CD4-positive, alpha-beta T cell treated with Interleukin-1 beta for 1 hour (primary cell): Measurements from ENCODE around the gene PAEP.

Experiments
- DNase-seq, 2 donors: peaks; one replicate each; pipeline ENCODE4 v3.0.0-alpha.2; 2020 to 2022

Gene PAEP

GRCh38 chr9:135551031-135551430 lies 10.5 kb upstream of the PAEP start:
- DNase-seq = no peak

- DNase-seq = no peak
Observed at GRCh38 chr9:135551456-135551855, 10.1 kb upstream of the PAEP start.

DNA sequence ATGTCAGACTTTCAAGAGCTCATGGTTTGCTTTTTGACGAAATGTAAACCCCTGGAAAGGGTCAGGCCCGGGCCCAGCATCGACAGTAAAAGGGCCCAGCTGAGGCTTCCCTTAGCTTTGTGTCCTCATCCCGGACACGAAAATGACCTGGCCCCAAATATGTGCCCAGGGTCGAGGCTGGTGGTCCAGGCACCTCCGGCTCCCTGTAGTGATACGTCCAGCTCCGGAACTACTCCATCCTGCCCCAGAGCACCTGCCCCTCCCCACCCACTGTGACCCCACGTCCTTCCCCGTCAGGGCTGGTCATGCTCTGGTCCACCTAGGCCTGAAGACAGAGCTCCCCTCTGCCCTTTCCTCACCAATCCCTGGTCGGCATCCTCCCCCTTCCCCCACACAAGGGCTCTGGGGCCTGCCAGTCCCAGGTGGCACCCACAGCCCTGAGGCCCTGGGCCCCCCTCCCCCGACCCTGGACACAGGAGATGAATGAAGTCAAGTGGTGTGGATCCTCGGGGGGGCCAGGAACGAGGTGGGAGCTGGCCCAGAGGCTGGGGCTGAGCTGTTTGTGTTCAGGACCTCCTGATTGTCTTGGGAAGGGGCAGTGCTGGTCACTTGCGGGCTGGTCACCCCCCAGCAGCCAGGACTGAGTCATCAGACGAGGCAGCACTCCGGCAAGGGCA lies 9.4 kb upstream of the PAEP start:
- no peak for DNase-seq

DNA sequence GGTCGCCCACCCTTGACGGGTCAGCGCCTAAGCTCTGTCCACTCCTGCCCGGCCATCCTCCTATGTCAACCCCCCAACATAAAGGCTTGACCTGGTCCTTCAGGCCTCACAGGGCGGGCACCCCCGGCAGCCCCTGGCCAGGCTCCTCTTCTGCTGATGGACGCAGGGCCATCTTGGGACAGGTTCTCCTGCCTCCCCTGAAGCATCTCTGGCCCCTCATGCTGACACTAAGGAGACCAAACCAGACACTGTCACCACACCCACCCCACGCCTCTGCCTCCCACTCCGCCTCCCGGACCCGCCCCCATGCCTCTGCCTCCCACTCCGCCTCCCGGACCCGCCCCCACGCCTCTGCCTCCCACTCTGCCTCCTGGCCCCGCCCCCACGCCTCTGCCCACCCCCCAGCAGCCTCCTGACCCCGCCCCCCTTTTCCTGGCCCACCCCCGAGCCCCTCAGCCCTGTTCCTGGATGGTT lies 8.8 kb upstream of the PAEP start:
- no peak for DNase-seq

DNA sequence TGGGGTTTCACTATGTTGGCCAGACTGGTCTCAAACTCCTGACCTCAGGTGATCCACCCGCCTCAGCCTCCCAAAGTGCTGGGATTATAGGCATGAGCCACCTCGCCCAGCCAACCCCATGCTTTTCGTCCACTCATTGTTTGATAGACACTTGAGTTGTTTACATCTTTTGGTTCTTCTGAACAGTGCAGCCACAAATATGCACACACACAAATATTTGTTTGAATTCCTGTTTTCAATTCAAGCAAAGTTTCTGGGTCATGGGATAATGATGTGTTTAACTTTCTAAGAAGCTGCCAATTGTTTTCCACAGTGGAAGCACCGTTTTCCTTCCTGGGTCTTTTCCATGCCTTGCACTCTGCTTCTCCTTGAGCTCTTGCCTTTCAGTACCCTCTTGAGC lies 6.8 kb upstream of the PAEP start:
- DNase-seq = no peak

DNA sequence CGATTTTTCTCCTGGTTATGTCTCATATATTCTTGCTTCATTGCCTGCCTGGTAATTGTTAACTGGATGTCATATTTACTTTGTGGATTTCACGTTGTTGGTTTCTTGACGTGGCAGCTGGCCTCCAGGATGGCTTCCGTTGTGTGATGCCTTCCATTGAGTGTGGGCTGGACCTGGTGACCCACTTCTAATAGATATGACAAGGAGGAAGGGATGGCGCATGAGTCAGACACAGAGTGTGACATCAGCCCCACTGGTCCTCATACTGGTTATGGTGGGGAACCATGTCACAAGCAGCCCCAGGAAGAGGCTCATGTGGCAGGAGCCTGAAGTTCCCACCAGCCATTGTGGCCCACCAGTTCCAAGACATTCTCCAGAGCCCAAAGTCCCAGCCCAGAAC lies 6.4 kb upstream of the PAEP start:
- no peak for DNase-seq

DNA sequence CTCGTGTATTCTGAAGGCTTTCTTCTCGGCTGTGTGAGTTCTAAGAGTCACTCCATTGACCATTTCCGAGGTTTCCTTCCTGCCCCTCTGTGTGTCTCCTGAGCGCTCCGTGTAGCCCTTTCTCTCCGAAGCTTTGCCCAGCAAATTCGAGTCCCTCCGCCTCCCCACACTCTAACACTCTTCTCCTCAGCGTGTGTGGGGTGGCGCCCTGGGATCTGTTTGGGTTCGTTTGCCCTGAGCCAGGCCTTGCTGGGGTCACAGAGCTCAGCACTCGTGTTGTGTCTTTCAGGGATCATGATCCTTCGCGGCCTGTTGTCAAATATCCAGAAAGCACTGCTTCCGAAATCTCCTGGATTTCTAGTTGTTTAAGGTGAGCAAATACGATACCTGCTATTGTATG lies 5.6 kb upstream of the PAEP start:
- no peak for DNase-seq

GRCh38 chr9:135559606-135560005 lies 1.9 kb upstream of the PAEP start:
- DNase-seq = no peak

GRCh38 chr9:135562235-135562745 lies 734 bp downstream of the PAEP start:
- DNase-seq = no peak

DNA sequence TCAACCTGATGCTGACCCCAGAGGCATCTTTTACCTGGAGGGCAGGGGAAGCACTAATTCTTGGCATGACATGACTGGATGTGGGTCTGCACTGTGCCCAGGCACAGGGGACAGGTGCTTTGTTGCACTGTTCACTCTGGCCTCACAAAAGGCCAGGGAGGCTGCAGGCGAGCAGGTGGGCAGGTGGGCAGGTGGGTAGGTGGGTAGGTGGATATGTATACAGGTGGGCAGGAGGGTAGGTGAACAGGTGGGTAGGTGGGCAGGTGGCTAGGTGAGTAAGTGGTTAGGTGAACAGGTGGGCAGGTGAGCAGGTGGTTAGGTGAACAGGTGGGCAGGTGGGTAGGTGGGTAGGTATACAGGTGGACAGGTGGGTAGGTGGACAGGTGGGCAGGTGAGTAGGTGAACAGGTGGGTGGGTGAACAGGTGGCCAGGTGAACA lies 1.5 kb downstream of the PAEP start:
- no peak for DNase-seq

DNA sequence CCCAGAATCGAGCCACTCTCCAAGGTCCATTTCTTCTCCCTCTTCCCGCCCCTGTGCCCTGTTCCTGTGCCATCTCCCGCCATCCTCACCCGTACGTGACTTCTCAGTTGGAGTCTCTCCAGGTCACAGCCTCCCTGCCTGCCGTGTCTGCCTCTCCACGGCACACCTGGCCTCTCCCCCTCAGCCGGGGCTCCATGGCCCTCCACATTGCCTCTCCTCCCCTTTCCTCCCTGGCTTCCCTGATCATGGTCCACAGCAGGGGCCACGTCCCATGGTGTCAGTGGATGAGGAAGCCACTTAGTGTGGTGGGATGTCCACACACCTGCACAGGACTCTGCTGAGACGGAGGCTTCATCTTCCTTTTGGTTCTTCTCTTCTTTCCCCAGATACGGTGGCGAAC lies 2.3 kb downstream of the PAEP start:
- DNase-seq = no peak

DNA sequence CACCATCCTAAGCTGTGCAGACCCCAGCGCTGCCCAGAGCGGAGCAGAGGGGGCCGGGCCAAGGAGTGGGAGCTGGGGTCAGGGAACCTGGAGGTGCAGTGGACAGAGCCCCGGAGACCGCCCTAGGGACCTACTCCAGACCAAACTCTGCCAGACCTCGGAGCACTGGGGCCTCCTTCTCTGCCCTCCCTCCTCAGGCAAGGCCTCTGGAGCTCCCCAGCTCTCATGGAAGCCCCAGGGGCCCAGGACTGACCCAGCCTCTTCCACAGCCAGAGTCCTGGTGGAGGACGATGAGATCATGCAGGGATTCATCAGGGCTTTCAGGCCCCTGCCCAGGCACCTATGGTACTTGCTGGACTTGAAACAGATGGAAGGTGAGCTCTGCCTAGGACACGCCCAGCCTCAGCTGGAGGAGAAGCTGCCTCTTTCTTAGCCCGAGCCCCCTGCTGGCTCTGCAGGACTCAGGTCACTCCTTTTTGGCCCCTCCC lies 3.6 kb downstream of the PAEP start:
- no peak for DNase-seq

DNA sequence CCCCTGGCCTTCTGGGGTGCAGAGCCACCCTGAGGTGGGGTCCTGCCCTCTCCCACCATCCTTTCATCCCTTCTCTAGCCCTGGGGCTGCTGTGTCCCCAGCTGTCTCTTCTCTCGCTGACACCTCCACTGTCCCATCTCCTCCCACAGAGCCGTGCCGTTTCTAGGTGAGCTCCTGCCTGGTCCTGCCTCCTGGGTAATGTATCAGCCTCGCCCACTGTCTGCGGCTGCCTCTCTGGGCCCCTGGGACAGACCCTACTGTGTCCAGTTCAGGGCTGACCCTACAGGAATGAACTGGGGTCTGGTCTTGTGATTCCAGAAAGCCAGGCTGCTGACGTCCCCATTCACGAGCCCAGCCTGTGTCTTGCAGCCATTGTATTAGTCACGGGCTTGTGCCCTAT lies 4.1 kb downstream of the PAEP start:
- DNase-seq = no peak

DNA sequence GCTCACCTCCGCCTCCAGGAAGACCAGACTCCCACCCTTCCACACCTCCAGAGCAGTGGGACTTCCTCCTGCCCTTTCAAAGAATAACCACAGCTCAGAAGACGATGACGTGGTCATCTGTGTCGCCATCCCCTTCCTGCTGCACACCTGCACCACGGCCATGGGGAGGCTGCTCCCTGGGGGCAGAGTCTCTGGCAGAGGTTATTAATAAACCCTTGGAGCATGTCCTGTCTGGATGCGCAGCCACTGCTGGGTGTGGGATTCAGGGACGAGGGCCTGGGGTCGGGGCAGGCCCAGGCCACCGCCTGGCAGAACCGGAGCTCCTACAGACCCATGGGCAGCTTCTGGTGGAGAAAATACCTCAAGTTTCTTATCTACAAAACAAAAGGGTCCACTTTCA lies 5.0 kb downstream of the PAEP start:
- no peak for DNase-seq

- no peak for DNase-seq
Observed at GRCh38 chr9:135567311-135567710, 5.8 kb downstream of the PAEP start.

DNA sequence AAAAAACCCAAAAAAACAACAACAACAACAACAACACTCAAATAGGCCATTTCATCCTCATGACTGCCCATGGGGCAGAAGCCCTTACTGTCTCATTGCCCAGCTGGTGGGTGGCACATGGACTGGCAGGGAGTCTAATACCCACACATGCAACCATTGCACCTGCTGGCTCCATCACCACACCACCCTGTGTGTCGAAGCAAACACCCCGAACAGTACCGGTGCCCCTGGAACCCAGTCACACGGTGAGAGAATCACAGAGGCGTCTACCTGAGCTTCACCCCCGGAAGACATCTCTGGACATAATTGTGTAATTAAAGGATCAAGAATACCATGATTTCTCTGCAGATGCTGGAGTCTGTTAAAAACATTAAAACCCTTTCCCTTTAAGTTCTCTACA lies 6.5 kb downstream of the PAEP start:
- no peak for DNase-seq

GRCh38 chr9:135570456-135570855 lies 8.9 kb downstream of the PAEP start:
- no peak for DNase-seq

GRCh38 chr9:135572233-135572632 lies 10.7 kb downstream of the PAEP start:
- no peak for DNase-seq

GRCh38 chr9:135573124-135573523 lies 11.6 kb downstream of the PAEP start:
- DNase-seq = no peak

- DNase-seq = no peak
Observed at GRCh38 chr9:135574331-135574730, 12.8 kb downstream of the PAEP start.

GRCh38 chr9:135574943-135575342 lies 13.4 kb downstream of the PAEP start:
- DNase-seq = no peak

GRCh38 chr9:135575995-135576631 lies 14.6 kb downstream of the PAEP start:
- DNase-seq = no peak

DNA sequence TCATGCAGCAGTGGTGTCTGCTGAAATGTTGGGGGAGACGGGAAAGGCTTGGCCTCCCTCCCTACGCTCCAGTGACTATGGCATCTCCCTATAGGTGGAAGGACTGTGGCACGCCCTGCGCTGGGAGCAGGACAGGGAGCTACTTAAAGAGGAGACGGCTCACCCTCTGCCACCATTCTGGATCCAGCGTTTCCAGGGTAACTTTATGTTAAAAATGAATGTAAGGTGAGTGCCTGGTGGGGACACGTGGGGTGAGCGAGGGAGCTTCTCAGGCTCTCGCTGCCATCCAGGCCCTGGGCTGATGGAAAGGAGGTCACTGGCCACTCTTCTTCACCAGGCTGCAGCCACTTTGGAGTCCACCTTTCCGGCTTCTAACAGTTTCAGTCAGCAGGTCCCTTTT lies 15.7 kb downstream of the PAEP start:
- DNase-seq = no peak

DNA sequence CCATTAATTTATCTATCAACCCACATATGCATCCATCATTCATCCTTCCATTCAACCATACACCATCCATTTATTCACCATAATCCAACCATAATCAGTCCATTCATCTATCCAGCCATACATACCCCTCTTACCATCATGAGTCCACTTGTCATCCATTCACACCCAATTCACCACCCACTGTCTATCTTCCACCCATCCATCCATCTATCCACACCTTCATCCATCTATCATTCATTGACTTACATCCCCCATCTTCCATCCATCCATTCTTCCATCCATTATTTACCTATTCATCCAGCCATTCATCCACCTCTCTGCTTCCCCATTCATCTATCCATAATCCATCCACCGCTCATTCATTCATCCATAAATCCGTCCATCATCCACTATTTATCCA lies 17.8 kb downstream of the PAEP start:
- no peak for DNase-seq
